Naive thymus-derived CD4-positive, alpha-beta T cell (primary cell): ENCODE measurements around the gene HAVCR1. TPM values are rescaled to one million over a fixed set of nuclear protein-coding genes. Genes with fewer than 3 reads are reported as not detected.
"Not testable (repeated sequence)": the region's sequence is repeated elsewhere in the genome, so short reads cannot be mapped to it uniquely, and the experiment has no call there.

Source experiments
- ATAC-seq: fragments of 150-1000 bp; cut with Tn5 transposase; 2 replicates; pipeline ENCODE4 v1.10.0; 2021; ENCODE audit warnings: mild to moderate bottlenecking, moderate library complexity
- CTCF ChIA-PET: fragments of 350-600 bp; sonication (Branson Sonifier 250); formaldehyde crosslinking; loops from one replicate; lab custom pipeline; 2021; ENCODE audit warnings: antibody characterized with exemption; lab: Charles Lee
- POLR2A ChIA-PET: fragments of 350-600 bp; sonication (Branson Sonifier 250); formaldehyde crosslinking; loops from one replicate; lab custom pipeline; 2021; ENCODE audit warnings: antibody characterized with exemption, inconsistent platforms; lab: Charles Lee
- DNase-seq, 9 donors: peaks; one replicate each; pipeline versions ENCODE4 v3.0.0 to v3.0.0-alpha.2; 2020 to 2022; ENCODE audit warnings: mixed read lengths in 1 of 9
- H3K27ac ChIP-seq: one replicate; pipeline ENCODE4 v1.7.0; 2013; ENCODE audit warnings: mild to moderate bottlenecking, low read depth, low read length, moderate library complexity
- H3K27me3 ChIP-seq, 2 donors: one replicate each; pipeline ENCODE4 v1.7.0; 2013; ENCODE audit warnings: low read length in 2 of 2, mild to moderate bottlenecking in 2 of 2, moderate library complexity in 2 of 2; ENCODE audit not compliant: control insufficient read depth in 2 of 2, insufficient read depth in 2 of 2
- H3K36me3 ChIP-seq, 3 experiments: 1 replicate in 2 of 3; 2 replicates in 1 of 3; pipeline ENCODE4 v1.7.0; 2013; ENCODE audit warnings: low read length in 3 of 3, mild to moderate bottlenecking in 3 of 3, moderate library complexity in 1 of 3; ENCODE audit not compliant: insufficient read depth in 3 of 3, control insufficient read depth in 2 of 3
- H3K4me1 ChIP-seq, 2 donors: one replicate each; pipeline ENCODE4 v1.7.0; 2013; ENCODE audit warnings: low read length in 2 of 2, mild to moderate bottlenecking in 2 of 2, moderate library complexity in 1 of 2; ENCODE audit not compliant: control insufficient read depth in 2 of 2, insufficient read depth in 2 of 2
- H3K4me3 ChIP-seq: 2 replicates; pipeline ENCODE4 v1.7.0; 2013; ENCODE audit warnings: mild to moderate bottlenecking, low read length
- H3K9me3 ChIP-seq, 3 experiments: 1 replicate in 2 of 3; 2 replicates in 1 of 3; pipeline ENCODE4 v1.7.0; 2013; ENCODE audit warnings: low read length in 3 of 3; ENCODE audit not compliant: control insufficient read depth in 2 of 3
- H3K27ac Mint-ChIP-seq, 9 donors: one replicate each; pipeline ENCODE4 v1.8.0; 2020 to 2022; ENCODE audit warnings: mixed read lengths in 9 of 9, mild to moderate bottlenecking in 8 of 9, moderate library complexity in 5 of 9, inconsistent platforms in 2 of 9
- H3K27me3 Mint-ChIP-seq, 5 donors: one replicate each; pipeline ENCODE4 v1.8.0; 2021 to 2022; ENCODE audit warnings: mixed read lengths in 5 of 5, mild to moderate bottlenecking in 1 of 5
- H3K36me3 Mint-ChIP-seq, 5 donors: one replicate each; pipeline ENCODE4 v1.8.0; 2020 to 2022; ENCODE audit warnings: mixed read lengths in 5 of 5, mild to moderate bottlenecking in 3 of 5, inconsistent platforms in 1 of 5
- H3K4me1 Mint-ChIP-seq, 7 donors: one replicate each; pipeline ENCODE4 v1.8.0; 2020 to 2022; ENCODE audit warnings: mixed read lengths in 7 of 7, mild to moderate bottlenecking in 3 of 7, inconsistent platforms in 1 of 7
- H3K4me3 Mint-ChIP-seq, 10 donors: one replicate each; pipeline ENCODE4 v1.8.0; 2020 to 2022; ENCODE audit warnings: mild to moderate bottlenecking in 10 of 10, mixed read lengths in 10 of 10, moderate library complexity in 6 of 10, inconsistent platforms in 2 of 10
- H3K9me3 Mint-ChIP-seq, 11 donors: one replicate each; pipeline ENCODE4 v1.8.0; 2020 to 2022; ENCODE audit warnings: mixed read lengths in 11 of 11, mild to moderate bottlenecking in 4 of 11, inconsistent platforms in 1 of 11, moderate library complexity in 1 of 11
- intact Hi-C, 2 donors: fragments of 100-400 bp; cut with micrococcal nuclease; formaldehyde crosslinking; loops; one replicate each; pipeline ENCODE4 v1.15.1; 2023
- polyA plus RNA-seq, 2 donors: library from polyadenylated mRNA; unstranded; fragments of 300-500 nt; fragmentation: Illumina TruSeq; gene quantifications; one replicate each; pipeline ENCODE4 v1.2.3, GENCODE V29; 2021
- total RNA-seq, 6 experiments: library from RNA in 5 of 6; stranded (reverse) in 5 of 6; gene quantifications; 1 replicate in 5 of 6; 2 replicates in 1 of 6; pipeline ENCODE4 v1.2.3 and lab custom pipeline; 2021 to 2026

Gene HAVCR1
- total and polyA plus RNA-seq, 7 experiments from 2014 or later, result 2.1 to 32.3 (median 7.7) TPM

- DNase-seq (no peak), ATAC-seq (peak; percentile 76)
- Histone ChIP-seq H3K9me3 (no peaks in the 10 kb centered on the region), H3K36me3 (no peaks in the 10 kb centered on the region), H3K27ac (no peak overlapping the region), H3K27me3 (no peaks in the 10 kb centered on the region), H3K4me3 (no peak overlapping the region), H3K4me1 (peaks cover 2 to 9% of the 10 kb centered on the region in 2 donors)
- ChIA-PET POLR2A (no interaction called here), CTCF (interaction anchor here (0.6 to 0.9 kb wide), 2 partner anchors 101 to 214 kb away, joined by 4 read pairs; no protein-coding TSS in a partner anchor)
- H3K4me3 Mint-ChIP-seq, result no peak overlapping the region
- H3K9me3 Mint-ChIP-seq, result no peaks in the 10 kb centered on the region
- peak overlapping the region in 4 of 9 donors; percentile 18 to 68 (median 48) for H3K27ac Mint-ChIP-seq
- intact Hi-C loops, result no loop called here
- H3K36me3 Mint-ChIP-seq, result peaks cover 5 to 42% (median 23%) of the 10 kb centered on the region in 5 donors
- no peaks in the 10 kb centered on the region for H3K27me3 Mint-ChIP-seq
- H3K4me1 Mint-ChIP-seq, result peaks cover 5 to 82% (median 10%) of the 10 kb centered on the region in 7 donors
These were observed 28.2 kb downstream of the HAVCR1 start for GRCh38 chr5:157030692-157031091.

DNA sequence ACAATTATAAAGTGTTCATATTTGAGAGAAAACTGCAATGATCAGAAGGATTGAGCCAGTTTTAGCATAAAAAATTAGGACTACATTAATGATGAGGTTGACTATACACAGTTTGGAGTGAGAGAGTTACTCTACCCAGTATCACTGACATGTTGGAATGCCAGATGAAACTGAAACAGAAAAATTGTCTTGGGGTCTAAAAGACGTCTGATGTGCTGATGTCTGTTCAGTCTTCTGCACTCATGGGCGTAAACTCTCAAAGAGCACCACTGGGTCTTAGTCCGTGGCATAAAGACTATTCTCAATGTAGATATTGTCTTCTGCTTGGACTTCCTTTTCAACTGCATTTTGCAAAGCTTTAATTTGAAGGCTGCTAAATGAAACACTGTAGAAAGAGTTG is 29.5 kb downstream of the HAVCR1 start:
- peaks cover 13 to 85% (median 23%) of the 10 kb centered on the region in 7 donors for H3K4me1 Mint-ChIP-seq
- Histone ChIP-seq H3K4me1 (peaks cover 14 to 18% of the 10 kb centered on the region in 2 donors), H3K9me3 (no peaks in the 10 kb centered on the region), H3K27ac (no peak overlapping the region), H3K4me3 (no peak overlapping the region), H3K27me3 (no peaks in the 10 kb centered on the region), H3K36me3 (no peaks in the 10 kb centered on the region)
- ChIA-PET POLR2A (no interaction called here), CTCF (interaction anchor here (0.5 kb wide), 1 partner anchor 85 kb away, joined by 3 read pairs; no protein-coding TSS in a partner anchor)
- ATAC-seq, result no peak
- DNase-seq, result no peak
- peaks cover 0 to 5% (median 0%) of the 10 kb centered on the region in 11 donors for H3K9me3 Mint-ChIP-seq
- peak overlapping the region in 1 of 10 donors; percentile 31 for H3K4me3 Mint-ChIP-seq
- H3K27me3 Mint-ChIP-seq, result no peaks in the 10 kb centered on the region
- H3K27ac Mint-ChIP-seq, result peak overlapping the region in 7 of 9 donors; percentile 13 to 70 (median 61)
- intact Hi-C loops, result loop anchor here (2.0 to 10.0 kb wide), 7 partner anchors 21 to 243 kb away; partner anchors contain the start of genes HAVCR2 (in 1 of the 2) and ITK (in 1 of the 2)
- H3K36me3 Mint-ChIP-seq, result peaks cover 0 to 38% (median 15%) of the 10 kb centered on the region in 5 donors

GRCh38 chr5:157027663-157028062 is 31.3 kb downstream of the HAVCR1 start:
- intact Hi-C loops, result loop anchor here (2.0 to 10.0 kb wide), 7 partner anchors 23 to 245 kb away; partner anchors contain the start of genes HAVCR2 (in 1 of the 2) and ITK (in 1 of the 2)
- ChIA-PET CTCF (interaction anchor here (0.6 kb wide), 2 partner anchors 108 to 214 kb away, joined by 3 read pairs; no protein-coding TSS in a partner anchor), POLR2A (interaction anchor here (0.6 kb wide), 2 partner anchors 50 to 76 kb away, joined by 3 read pairs; no protein-coding TSS in a partner anchor)
- H3K4me3 ChIP-seq, DNase-seq, H3K27ac ChIP-seq, H3K27me3 Mint-ChIP-seq, H3K9me3 ChIP-seq, H3K9me3 Mint-ChIP-seq, H3K27me3 ChIP-seq, ATAC-seq, H3K36me3 ChIP-seq: not testable (repeated sequence)
- H3K4me1 Mint-ChIP-seq, result peaks cover 15 to 86% (median 30%) of the 10 kb centered on the region in 7 donors
- peak overlapping the region in 1 of 9 donors; percentile 89 for H3K27ac Mint-ChIP-seq
- H3K4me3 Mint-ChIP-seq, result peak overlapping the region in 1 of 10 donors; percentile 33
- H3K36me3 Mint-ChIP-seq, result peaks cover 0 to 39% (median 11%) of the 10 kb centered on the region in 5 donors
- H3K4me1 ChIP-seq, result peaks cover 16 to 23% of the 10 kb centered on the region in 2 donors

DNA sequence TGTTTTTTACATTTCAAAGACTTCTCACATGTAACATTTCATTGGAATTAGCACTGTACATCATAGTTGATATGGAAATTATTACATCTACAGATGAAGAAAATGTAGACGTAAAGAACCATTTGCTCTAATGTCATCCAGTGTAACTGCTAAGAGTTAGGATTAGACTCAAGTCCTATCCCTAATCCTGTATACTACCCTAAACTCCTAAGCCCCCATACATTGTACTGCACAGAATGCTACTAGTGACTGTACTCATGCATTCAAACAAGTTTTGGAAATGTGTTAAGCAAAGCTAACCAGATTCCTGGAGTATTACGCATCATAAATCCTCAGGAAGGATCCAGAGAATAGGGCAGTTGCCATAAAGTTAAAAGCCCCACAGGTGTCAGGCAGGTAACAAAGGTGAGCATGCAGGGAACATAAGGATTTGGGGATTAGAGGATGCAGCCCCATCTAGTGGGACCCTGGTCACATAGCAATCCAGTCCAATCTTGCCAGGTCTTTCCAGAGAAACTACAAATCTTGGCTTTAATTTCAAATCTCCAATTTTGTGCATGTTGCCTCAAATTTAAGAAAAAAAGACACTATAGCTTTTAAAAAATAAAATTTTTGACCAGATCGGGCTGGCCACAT is 32.0 kb downstream of the HAVCR1 start:
- H3K27ac Mint-ChIP-seq, result peak overlapping the region in 3 of 9 donors; percentile 41 to 89 (median 51)
- H3K36me3 Mint-ChIP-seq, result peaks cover 0 to 43% (median 11%) of the 10 kb centered on the region in 5 donors
- ChIA-PET CTCF (interaction anchor here (0.6 kb wide), 2 partner anchors 214 to 566 kb away, joined by 3 read pairs; no protein-coding TSS in a partner anchor), POLR2A (interaction anchor here (0.6 to 1.0 kb wide), 2 partner anchors 75 to 104 kb away, joined by 3 to 4 read pairs; no protein-coding TSS in a partner anchor)
- Histone ChIP-seq H3K4me3 (no peak overlapping the region), H3K4me1 (peaks cover 16 to 23% of the 10 kb centered on the region in 2 donors), H3K27me3 (no peaks in the 10 kb centered on the region), H3K36me3 (no peaks in the 10 kb centered on the region), H3K9me3 (no peaks in the 10 kb centered on the region), H3K27ac (no peak overlapping the region)
- H3K9me3 Mint-ChIP-seq, result peaks cover 0 to 14% (median 0%) of the 10 kb centered on the region in 11 donors
- ATAC-seq (no peak), DNase-seq (no peak)
- intact Hi-C loops, result loop anchor here (5.0 to 10.0 kb wide), 6 partner anchors 80 to 245 kb away; partner anchors contain the start of genes HAVCR2 (in 1 of the 2) and ITK (in 1 of the 2)
- peak overlapping the region in 1 of 10 donors; percentile 21 for H3K4me3 Mint-ChIP-seq
- H3K4me1 Mint-ChIP-seq, result peaks cover 15 to 91% (median 30%) of the 10 kb centered on the region in 7 donors
- H3K27me3 Mint-ChIP-seq, result no peaks in the 10 kb centered on the region

DNA sequence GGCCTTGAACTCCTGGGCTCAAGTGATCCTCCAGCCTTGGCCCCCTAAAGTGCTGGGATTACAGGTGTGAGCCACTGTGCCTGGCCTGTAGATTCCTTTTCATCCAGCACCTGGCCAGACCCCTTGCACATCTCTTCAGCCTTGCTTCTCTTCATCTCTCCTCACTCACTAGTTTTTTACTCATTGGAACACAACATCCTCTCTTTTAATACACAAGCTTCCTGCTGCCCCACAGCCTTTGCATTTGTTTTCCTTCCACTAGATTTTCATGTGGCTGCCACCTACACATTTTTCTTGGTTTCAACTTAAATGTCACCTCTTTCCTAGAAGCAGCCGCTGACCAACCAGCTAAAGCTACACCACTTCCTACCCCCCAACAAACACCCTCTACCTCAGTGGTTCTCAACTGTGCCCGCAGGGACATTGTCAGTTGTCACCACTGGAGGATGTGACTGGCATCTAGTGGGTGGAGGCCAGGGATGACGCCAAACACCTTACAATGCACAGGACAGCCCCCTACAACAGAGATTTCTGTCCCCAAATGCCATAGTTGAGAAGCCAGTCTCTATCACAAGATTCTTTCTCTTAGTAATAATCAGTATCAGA is 33.7 kb downstream of the HAVCR1 start:
- peaks cover 15 to 89% (median 30%) of the 10 kb centered on the region in 7 donors for H3K4me1 Mint-ChIP-seq
- H3K27ac Mint-ChIP-seq, result peak overlapping the region; percentile 57 to 92 (median 86)
- Histone ChIP-seq H3K27ac (peak overlapping the region; percentile 40), H3K4me3 (no peak overlapping the region), H3K27me3 (no peaks in the 10 kb centered on the region), H3K36me3 (no peaks in the 10 kb centered on the region), H3K4me1 (peaks cover 16 to 23% of the 10 kb centered on the region in 2 donors), H3K9me3 (no peaks in the 10 kb centered on the region)
- H3K27me3 Mint-ChIP-seq, result no peaks in the 10 kb centered on the region
- H3K36me3 Mint-ChIP-seq, result peaks cover 0 to 37% (median 5%) of the 10 kb centered on the region in 5 donors
- H3K4me3 Mint-ChIP-seq, result peak overlapping the region; percentile 5 to 66 (median 53)
- DNase-seq, result peak in 8 of 9 donors; percentile 11 to 79 (median 56)
- intact Hi-C loops, result loop anchor here (1.0 to 10.0 kb wide), 13 partner anchors 14 to 247 kb away; partner anchors contain the start of genes HAVCR2 (in 2 of the 2), ITK (in 1 of the 2) and MED7 (in 1 of the 2)
- POLR2A ChIA-PET, result interaction anchor here (1.2 kb wide), 1 partner anchor 295 kb away, joined by 3 read pairs; no protein-coding TSS in a partner anchor
- CTCF ChIA-PET, result interaction anchor here (0.7 kb wide), 1 partner anchor 107 kb away, joined by 4 read pairs; no protein-coding TSS in a partner anchor
- ATAC-seq, result peak; percentile 87
- peaks cover 0 to 14% (median 0%) of the 10 kb centered on the region in 11 donors for H3K9me3 Mint-ChIP-seq
